Measurements from ENCODE around the gene RUNX3.
"Not testable (repeated sequence)": the region's sequence is repeated elsewhere in the genome, so short reads cannot be mapped to it uniquely, and the experiment has no call there.

RUNX3 gene

GRCh38 chr1:24900486-24900849 is 29.6 kb downstream of the RUNX3 start:
- no peak for DNase-seq

- DNase-seq = no peak
These were observed 30.2 kb downstream of the RUNX3 start for GRCh38 chr1:24899581-24900485.

- no peak for DNase-seq
These were observed 31.1 kb downstream of the RUNX3 start for GRCh38 chr1:24898909-24899439.

- no peak for DNase-seq
These were observed 31.7 kb downstream of the RUNX3 start for GRCh38 chr1:24898152-24898908.

- DNase-seq = no peak
These were observed 32.6 kb downstream of the RUNX3 start for GRCh38 chr1:24897263-24898151.

GRCh38 chr1:24896596-24897262 is 33.3 kb downstream of the RUNX3 start:
- DNase-seq = no peak

GRCh38 chr1:24896176-24896575 is 33.9 kb downstream of the RUNX3 start:
- no peak for DNase-seq

- no peak for DNase-seq
These were observed 34.6 kb downstream of the RUNX3 start for GRCh38 chr1:24895511-24895910.

GRCh38 chr1:24894002-24894401 is 36.1 kb downstream of the RUNX3 start:
- DNase-seq = no peak

GRCh38 chr1:24893431-24893830 is 36.6 kb downstream of the RUNX3 start:
- DNase-seq = no peak

GRCh38 chr1:24892188-24893153 is 37.6 kb downstream of the RUNX3 start:
- DNase-seq = no peak

GRCh38 chr1:24891367-24891766 is 38.7 kb downstream of the RUNX3 start:
- not testable (repeated sequence) for DNase-seq

- no peak for DNase-seq
These were observed 39.2 kb downstream of the RUNX3 start for GRCh38 chr1:24890887-24891286.

GRCh38 chr1:24888971-24889676 is 41.0 kb downstream of the RUNX3 start:
- DNase-seq = peak; percentile 59

- no peak for DNase-seq
These were observed 41.8 kb downstream of the RUNX3 start for GRCh38 chr1:24888061-24888970.

- DNase-seq = no peak
These were observed 43.8 kb downstream of the RUNX3 start for GRCh38 chr1:24886241-24886640.

GRCh38 chr1:24884751-24885150 is 45.3 kb downstream of the RUNX3 start:
- no peak for DNase-seq

- DNase-seq = no peak
These were observed 49.0 kb downstream of the RUNX3 start for GRCh38 chr1:24881034-24881433.

Data from fibroblast of skin of abdomen (primary cell).